ENCODE data around the gene FOXO6.

FOXO6 gene

GRCh38 chr1:41325801-41326200 is 35.4 kb upstream of the FOXO6 start:
- Histone ChIP-seq H3K36me3 (replicated peaks) (no peaks in the 10 kb centered on the region), H3K27ac (no peak overlapping the region), H3K4me3 (ENCODE audit: low read depth, low read length) (no peak overlapping the region), H3K27me3 (replicated peaks) (peaks cover 6% of the 10 kb centered on the region)
- peak; percentile 72 for DNase-seq
- TF ChIP-seq CTCF (IDR thresholded peaks at IDR 0.05; ENCODE audit: low read depth, low read length, missing control alignments): no peak
- in situ Hi-C loops (cut with HindIII; ENCODE audit: low pct_ligation_motif_present, low sequenced_read_pairs): no loop called here

GRCh38 chr1:41327383-41327999 is 33.7 kb upstream of the FOXO6 start:
- Histone ChIP-seq H3K4me3 (ENCODE audit: low read depth, low read length) (no peak overlapping the region), H3K27ac (no peak overlapping the region), H3K27me3 (replicated peaks) (peaks cover 4% of the 10 kb centered on the region), H3K36me3 (replicated peaks) (no peaks in the 10 kb centered on the region)
- in situ Hi-C loops (cut with HindIII; ENCODE audit: low pct_ligation_motif_present, low sequenced_read_pairs): no loop called here
- TF ChIP-seq CTCF (IDR thresholded peaks at IDR 0.05; ENCODE audit: low read depth, low read length, missing control alignments): no peak
- no peak for DNase-seq

GRCh38 chr1:41328001-41328615 is 33.1 kb upstream of the FOXO6 start:
- in situ Hi-C loops (cut with HindIII; ENCODE audit: low pct_ligation_motif_present, low sequenced_read_pairs): no loop called here
- no peak overlapping the region for H3K27ac ChIP-seq
- no peak for DNase-seq
- H3K4me3 ChIP-seq (ENCODE audit: low read depth, low read length): no peak overlapping the region
- H3K36me3 ChIP-seq (replicated peaks): no peaks in the 10 kb centered on the region
- TF ChIP-seq CTCF (IDR thresholded peaks at IDR 0.05; ENCODE audit: low read depth, low read length, missing control alignments): no peak
- H3K27me3 ChIP-seq (replicated peaks): peaks cover under 1% of the 10 kb centered on the region

GRCh38 chr1:41328780-41329640 is 32.2 kb upstream of the FOXO6 start:
- no peak overlapping the region for H3K4me3 ChIP-seq (ENCODE audit: low read depth, low read length)
- in situ Hi-C loops (cut with HindIII; ENCODE audit: low pct_ligation_motif_present, low sequenced_read_pairs): no loop called here
- TF ChIP-seq CTCF (IDR thresholded peaks at IDR 0.05; ENCODE audit: low read depth, low read length, missing control alignments): no peak
- DNase-seq: no peak
- H3K27ac ChIP-seq: no peak overlapping the region
- no peaks in the 10 kb centered on the region for H3K36me3 ChIP-seq (replicated peaks)
- H3K27me3 ChIP-seq (replicated peaks): no peaks in the 10 kb centered on the region

- TF ChIP-seq CTCF (IDR thresholded peaks at IDR 0.05; ENCODE audit: low read depth, low read length, missing control alignments): no peak
- Histone ChIP-seq H3K27ac (no peak overlapping the region), H3K36me3 (replicated peaks) (no peaks in the 10 kb centered on the region), H3K27me3 (replicated peaks) (no peaks in the 10 kb centered on the region), H3K4me3 (ENCODE audit: low read depth, low read length) (no peak overlapping the region)
- DNase-seq: no peak
- in situ Hi-C loops (cut with HindIII; ENCODE audit: low pct_ligation_motif_present, low sequenced_read_pairs): no loop called here
These were observed 31.3 kb upstream of the FOXO6 start for GRCh38 chr1:41329662-41330587.
